Osteocyte (in vitro differentiated cells): ENCODE data around the gene PAFAH1B1. TPM values are rescaled to one million over a fixed set of nuclear protein-coding genes. Genes with fewer than 3 reads are reported as not detected.
A peak's percentile ranks its signal among the peaks of the same experiment; 100 is the strongest.

Experiments used
- DNase-seq: peaks from one replicate; pipeline ENCODE4 v3.0.0; 2021; ENCODE audit warnings: mixed read lengths; ENCODE audit not compliant: unreplicated experiment; ENCODE audit errors: extremely low spot score
- H3K27ac Mint-ChIP-seq: one replicate; pipeline ENCODE4 v1.8.0; 2021; ENCODE audit warnings: mild to moderate bottlenecking, mixed read lengths; ENCODE audit not compliant: unreplicated experiment
- H3K27me3 Mint-ChIP-seq: one replicate; pipeline ENCODE4 v1.8.0; 2021; ENCODE audit warnings: mixed read lengths; ENCODE audit not compliant: unreplicated experiment
- H3K36me3 Mint-ChIP-seq: one replicate; pipeline ENCODE4 v1.8.0; 2021; ENCODE audit warnings: mixed read lengths; ENCODE audit not compliant: unreplicated experiment
- H3K4me1 Mint-ChIP-seq: one replicate; pipeline ENCODE4 v1.8.0; 2021; ENCODE audit warnings: mixed read lengths; ENCODE audit not compliant: unreplicated experiment
- H3K4me3 Mint-ChIP-seq: one replicate; pipeline ENCODE4 v1.8.0; 2021; ENCODE audit warnings: mild to moderate bottlenecking, moderate library complexity, mixed read lengths; ENCODE audit not compliant: unreplicated experiment
- H3K9me3 Mint-ChIP-seq: one replicate; pipeline ENCODE4 v1.8.0; 2021; ENCODE audit warnings: mixed read lengths; ENCODE audit not compliant: unreplicated experiment
- total RNA-seq: library from RNA; stranded (reverse); gene quantifications from 2 replicates; pipeline ENCODE4 v1.2.1, GENCODE V29; 2021
- TF ChIP-seq, protein P1 (sequence below): fragments of 200-600 bp; sonication (generic); IDR thresholded peaks from 2 replicates; pipeline ENCODE4 v1.5.0; 2021; ENCODE audit warnings: antibody characterized with exemption, mild to moderate bottlenecking, moderate library complexity

Gene PAFAH1B1
- total RNA-seq, 1 donor from 2014 or later: 138 TPM

DNA sequence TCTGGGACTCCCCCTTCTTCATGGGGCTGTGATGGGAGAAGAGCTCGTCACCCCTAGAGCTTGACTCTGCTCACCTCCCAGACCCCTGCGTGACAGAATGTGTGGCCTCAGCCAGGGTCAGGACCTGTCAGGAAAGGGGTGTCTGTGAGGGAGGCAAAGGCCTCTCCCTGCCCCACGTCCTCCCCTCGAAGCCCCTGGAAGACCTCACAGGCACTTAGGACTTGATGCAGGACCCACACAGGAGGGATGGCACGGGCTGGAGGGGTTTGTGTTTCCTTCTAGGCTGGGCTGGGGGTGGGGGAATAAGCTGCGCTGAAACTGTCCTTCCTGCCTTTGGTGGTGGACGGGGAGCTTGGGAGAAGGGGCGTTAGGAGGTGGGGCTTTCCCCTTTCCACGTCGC is 129.2 kb downstream of the PAFAH1B1 start:
- Mint-ChIP-seq H3K9me3 (no peaks in the 10 kb centered on the region), H3K27ac (no peak overlapping the region), H3K27me3 (peaks cover 18% of the 10 kb centered on the region), H3K4me3 (no peak overlapping the region), H3K36me3 (no peaks in the 10 kb centered on the region), H3K4me1 (peaks cover 7% of the 10 kb centered on the region)
- no peak for DNase-seq
- TF ChIP-seq, protein P1, sequence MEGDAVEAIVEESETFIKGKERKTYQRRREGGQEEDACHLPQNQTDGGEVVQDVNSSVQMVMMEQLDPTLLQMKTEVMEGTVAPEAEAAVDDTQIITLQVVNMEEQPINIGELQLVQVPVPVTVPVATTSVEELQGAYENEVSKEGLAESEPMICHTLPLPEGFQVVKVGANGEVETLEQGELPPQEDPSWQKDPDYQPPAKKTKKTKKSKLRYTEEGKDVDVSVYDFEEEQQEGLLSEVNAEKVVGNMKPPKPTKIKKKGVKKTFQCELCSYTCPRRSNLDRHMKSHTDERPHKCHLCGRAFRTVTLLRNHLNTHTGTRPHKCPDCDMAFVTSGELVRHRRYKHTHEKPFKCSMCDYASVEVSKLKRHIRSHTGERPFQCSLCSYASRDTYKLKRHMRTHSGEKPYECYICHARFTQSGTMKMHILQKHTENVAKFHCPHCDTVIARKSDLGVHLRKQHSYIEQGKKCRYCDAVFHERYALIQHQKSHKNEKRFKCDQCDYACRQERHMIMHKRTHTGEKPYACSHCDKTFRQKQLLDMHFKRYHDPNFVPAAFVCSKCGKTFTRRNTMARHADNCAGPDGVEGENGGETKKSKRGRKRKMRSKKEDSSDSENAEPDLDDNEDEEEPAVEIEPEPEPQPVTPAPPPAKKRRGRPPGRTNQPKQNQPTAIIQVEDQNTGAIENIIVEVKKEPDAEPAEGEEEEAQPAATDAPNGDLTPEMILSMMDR: no peak

DNA sequence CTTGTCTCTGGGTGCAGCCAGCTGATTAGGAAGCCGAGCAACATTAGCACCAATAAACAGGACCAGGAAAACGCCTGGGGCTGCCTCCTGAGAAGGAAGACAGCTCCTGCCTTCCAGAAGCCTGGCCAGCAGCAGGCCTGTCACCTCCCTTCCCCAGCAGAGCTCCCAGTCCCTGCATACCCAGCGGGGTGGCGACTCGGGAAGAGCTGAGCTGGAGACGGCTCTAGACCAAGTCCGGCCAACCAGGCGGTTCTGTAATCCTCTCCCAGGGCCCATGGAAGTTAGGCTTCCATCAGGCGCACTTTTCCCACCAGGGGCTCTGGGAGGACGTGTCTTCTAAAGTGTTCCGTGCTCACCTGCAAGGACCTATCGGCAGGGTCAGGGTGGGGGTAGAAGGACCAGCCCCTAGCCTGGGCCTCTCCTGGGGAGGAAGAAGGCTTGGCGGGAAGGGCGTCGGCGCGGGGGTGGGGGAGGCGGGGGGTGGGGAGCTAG is 130.1 kb downstream of the PAFAH1B1 start:
- no peak for DNase-seq
- Mint-ChIP-seq H3K27me3 (peaks cover 19% of the 10 kb centered on the region), H3K9me3 (no peaks in the 10 kb centered on the region), H3K4me3 (peak overlapping the region; percentile 12), H3K4me1 (peaks cover 7% of the 10 kb centered on the region), H3K36me3 (no peaks in the 10 kb centered on the region), H3K27ac (no peak overlapping the region)
- TF ChIP-seq, protein P1: no peak

GRCh38 chr17:2723997-2724783 is 130.7 kb downstream of the PAFAH1B1 start:
- Mint-ChIP-seq H3K4me1 (peaks cover 7% of the 10 kb centered on the region), H3K9me3 (no peaks in the 10 kb centered on the region), H3K36me3 (no peaks in the 10 kb centered on the region), H3K27me3 (peaks cover 22% of the 10 kb centered on the region), H3K27ac (no peak overlapping the region), H3K4me3 (peak overlapping the region; percentile 55)
- TF ChIP-seq, protein P1: no peak
- DNase-seq: no peak

- Mint-ChIP-seq H3K27ac (no peak overlapping the region), H3K4me3 (peak overlapping the region; percentile 35), H3K27me3 (peaks cover 24% of the 10 kb centered on the region), H3K36me3 (no peaks in the 10 kb centered on the region), H3K4me1 (peaks cover 7% of the 10 kb centered on the region), H3K9me3 (no peaks in the 10 kb centered on the region)
- DNase-seq: no peak
- TF ChIP-seq, protein P1: no peak
Observed at GRCh38 chr17:2724784-2725164, 131.3 kb downstream of the PAFAH1B1 start.

- Mint-ChIP-seq H3K4me3 (no peak overlapping the region), H3K4me1 (no peaks in the 10 kb centered on the region), H3K9me3 (no peaks in the 10 kb centered on the region), H3K36me3 (no peaks in the 10 kb centered on the region), H3K27ac (no peak overlapping the region), H3K27me3 (peaks cover 22% of the 10 kb centered on the region)
- DNase-seq: no peak
- TF ChIP-seq, protein P1: no peak
Observed at GRCh38 chr17:2730764-2731353, 137.4 kb downstream of the PAFAH1B1 start.
